HG02981 (cell line): Measurements from ENCODE around the gene PDCD1.

Experiments used
- ATAC-seq: cut with Tn5 transposase; IDR thresholded peaks from one replicate; pipeline ENCODE4 v1.9.1; 2021; ENCODE audit warnings: mild to moderate bottlenecking, moderate library complexity; ENCODE audit not compliant: unreplicated experiment

PDCD1 gene

GRCh38 chr2:241865957-241866789 lies 7.5 kb upstream of the PDCD1 start:
- ATAC-seq, result no peak

- no peak for ATAC-seq
Measured at GRCh38 chr2:241865416-241865956, 6.8 kb upstream of the PDCD1 start.

GRCh38 chr2:241864850-241865213 lies 6.1 kb upstream of the PDCD1 start:
- ATAC-seq, result no peak

GRCh38 chr2:241864168-241864849 lies 5.6 kb upstream of the PDCD1 start:
- ATAC-seq, result no peak

DNA sequence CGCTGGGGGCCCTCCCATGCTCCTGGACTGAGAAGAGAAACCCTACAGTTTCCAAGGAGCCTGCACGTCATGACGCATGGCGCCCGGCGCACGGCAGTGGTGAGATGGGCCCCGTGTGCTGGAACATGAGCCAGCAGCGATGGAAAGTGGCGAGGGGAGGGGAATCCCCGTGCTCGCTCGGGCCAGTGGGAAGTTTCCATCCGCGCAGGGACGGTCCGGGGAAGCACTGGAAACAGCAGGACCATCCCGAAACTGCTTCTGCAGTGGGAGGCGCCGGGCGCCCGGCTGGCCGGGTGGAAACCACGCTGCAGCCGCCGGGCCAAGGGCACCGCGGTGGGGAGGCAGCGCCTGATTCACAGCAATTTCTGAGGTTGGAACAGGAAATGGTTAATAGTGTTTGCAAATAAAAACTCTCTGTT lies 4.9 kb upstream of the PDCD1 start:
- ATAC-seq, result no peak

DNA sequence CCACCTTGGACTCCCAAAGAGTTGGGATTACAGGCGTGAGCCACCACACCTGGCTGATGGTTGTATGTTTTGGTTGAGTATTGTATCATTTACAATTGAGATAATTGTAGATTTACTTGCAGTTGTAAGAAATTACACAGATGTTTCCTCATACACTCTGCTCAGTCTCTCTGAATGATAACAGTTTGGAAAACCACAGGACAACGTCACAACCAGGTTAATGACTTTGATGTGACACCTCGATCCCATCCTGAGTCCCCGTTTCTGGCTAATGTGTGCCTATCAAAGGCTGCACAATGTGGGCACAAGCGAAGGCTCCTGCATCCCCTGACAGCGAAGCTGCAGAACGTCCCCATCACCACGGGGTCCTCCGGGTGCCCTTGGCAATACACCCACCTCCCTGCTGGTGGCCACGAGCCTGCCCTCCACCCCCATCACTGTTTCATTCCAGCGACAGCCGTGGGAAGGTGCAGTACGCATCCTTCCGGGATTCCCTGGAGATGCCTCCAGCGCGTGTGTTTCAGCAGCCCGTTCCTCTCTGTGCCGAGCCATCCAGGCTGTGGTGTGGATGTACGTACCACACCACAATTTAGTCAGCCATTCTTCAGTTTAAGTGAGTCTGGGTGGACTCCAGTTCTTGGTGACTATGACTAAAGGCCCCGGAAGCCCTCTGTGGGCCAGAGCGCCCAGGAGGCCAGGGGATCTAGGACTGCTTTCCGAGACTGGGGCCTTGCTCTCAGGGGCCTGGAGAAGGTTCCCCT lies 4.3 kb upstream of the PDCD1 start:
- no peak for ATAC-seq

- no peak for ATAC-seq
Measured at GRCh38 chr2:241862093-241862492, 3.4 kb upstream of the PDCD1 start.

GRCh38 chr2:241861264-241861663 lies 2.6 kb upstream of the PDCD1 start:
- no peak for ATAC-seq

DNA sequence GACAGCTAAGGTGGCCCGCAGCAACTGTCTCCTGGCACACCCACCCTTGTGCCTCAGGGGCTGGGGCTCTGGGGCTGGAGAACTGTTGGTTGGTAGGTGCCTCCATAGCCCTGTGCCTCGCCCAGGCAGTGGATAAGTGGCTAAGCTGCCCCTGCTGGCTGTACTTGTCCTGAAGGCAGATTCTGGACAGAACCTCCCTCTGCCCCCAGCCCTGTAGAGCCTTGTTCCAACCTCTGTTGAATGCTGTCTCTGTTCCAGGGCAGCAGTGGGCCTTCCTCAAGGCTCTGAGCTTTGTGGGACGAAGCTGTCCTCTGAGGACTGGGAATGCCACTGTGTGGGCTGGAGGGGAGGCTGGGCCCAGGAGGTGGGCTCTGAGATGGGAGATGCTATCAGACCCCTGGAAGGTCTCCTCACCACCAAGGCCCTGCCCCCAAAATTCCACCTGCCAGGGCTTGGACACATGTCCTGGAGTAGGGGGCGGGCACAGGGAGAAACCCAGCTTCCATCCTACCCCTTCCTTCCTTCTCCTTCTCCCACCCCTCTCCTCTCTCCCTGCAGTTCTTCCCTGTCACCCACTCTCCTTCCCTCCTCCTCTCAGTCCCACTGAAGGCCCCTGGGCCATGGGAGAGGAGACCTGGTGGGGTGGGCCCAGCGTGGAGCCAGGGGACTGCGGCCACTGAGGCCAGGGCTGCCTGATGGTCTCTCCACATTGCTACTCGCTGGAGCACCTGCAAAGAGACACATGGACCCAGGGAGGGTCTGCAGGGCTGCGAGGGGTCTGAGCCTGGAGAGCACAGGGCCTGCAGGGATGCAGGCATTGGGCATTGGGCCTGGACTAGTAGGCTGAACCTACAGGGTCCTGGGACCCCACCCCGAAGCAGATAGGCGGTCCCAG lies 1.7 kb upstream of the PDCD1 start:
- no peak for ATAC-seq

DNA sequence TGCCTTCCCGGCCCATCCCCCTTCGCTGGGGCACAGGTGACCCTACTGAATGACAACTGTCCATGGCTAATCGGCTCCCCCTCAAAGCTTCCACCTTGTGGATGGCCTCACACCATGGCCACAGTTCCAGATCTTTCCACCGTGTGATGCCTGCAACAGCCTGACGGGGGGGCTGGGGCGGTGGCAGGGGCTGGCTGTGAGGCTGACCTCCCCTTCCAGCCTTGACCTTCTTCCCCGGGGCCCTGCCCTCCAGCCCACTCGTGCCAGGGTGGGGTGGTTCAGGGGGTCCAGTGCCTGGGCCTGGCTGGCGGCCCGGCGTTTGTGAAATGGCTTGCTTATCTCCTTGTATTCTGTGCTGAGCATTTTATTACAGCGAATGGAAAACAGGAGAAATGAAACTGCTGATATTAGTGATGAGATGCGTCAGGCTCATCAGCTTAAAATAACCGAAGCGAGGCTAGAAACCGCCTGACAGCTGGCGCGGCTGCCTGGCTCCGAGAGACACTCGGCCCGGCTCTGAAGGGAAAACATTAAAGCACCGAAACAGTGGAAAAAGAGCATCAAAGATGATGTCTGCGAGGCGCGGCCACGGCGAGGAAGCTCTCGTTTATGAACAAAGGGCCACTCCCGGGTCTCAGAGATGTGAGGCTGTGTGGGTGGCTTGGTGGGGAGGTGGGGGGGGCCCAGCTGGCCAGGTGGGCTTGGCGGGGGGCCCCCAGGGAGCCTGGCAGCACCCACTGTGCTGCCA lies 916 bp upstream of the PDCD1 start:
- ATAC-seq, result peak; percentile 48

DNA sequence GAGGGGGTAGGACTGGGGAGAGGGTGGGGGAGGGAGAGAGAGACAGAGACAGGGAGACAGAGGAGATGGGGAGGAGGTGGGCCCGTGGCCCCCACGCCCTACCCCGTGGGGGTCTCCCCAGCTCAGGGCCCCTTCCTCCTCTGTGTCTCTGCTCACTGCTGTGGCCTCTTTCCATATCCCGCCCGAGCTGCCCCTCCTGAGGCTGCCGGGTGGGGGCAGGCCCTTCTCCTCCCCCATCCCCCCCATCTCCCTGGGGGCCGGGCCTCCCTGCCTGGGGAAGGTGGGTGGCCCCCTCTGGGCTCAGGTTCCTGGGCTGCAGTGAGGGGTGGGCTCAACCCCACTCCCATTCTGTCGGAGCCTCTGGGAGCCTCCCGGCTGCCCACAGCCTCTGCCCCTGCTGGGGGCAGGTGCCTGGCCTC lies 332 bp upstream of the PDCD1 start:
- no peak for ATAC-seq

- ATAC-seq, result no peak
Measured at GRCh38 chr2:241857572-241858121, 1.0 kb downstream of the PDCD1 start.

- ATAC-seq, result no peak
Measured at GRCh38 chr2:241857041-241857541, 1.6 kb downstream of the PDCD1 start.

- no peak for ATAC-seq
Measured at GRCh38 chr2:241855888-241856422, 2.7 kb downstream of the PDCD1 start.

DNA sequence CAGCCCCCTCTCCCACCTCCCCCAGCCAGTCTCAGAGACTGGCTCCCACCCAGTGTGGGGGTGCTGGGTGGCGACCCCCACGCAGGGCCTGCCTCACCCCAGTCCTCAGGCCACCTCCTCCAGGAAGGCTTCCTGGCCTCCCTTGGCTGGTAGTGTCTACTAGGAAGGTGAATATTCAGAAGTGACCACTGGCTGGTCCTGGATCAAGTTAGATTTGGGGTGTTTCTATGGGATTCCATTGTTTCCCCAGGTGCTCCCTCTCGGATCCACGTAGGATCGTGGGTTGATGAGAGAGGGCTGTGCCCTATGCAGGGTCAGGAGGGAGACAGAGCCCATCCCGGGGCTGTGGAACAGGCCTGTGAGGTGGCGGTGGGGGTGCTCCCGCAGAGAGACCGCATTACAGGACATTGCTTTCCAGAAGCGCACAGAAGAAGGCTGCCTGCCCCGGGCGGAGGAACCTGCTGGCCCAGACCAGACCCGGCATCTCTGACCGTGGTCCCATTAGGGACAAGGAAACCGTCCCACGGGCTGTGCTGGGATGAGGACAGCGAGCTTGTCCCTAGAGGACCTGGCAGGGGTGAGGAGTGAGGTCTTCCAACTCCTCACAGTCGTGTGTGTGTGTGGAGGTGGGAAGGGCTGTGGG lies 3.3 kb downstream of the PDCD1 start:
- no peak for ATAC-seq

- ATAC-seq, result no peak
Measured at GRCh38 chr2:241854342-241855244, 4.1 kb downstream of the PDCD1 start.

GRCh38 chr2:241853651-241854341 lies 4.9 kb downstream of the PDCD1 start:
- no peak for ATAC-seq
